H1 (cell line): Measurements from ENCODE around the gene CPT2. TPM values are rescaled to one million over a fixed set of nuclear protein-coding genes. Genes with fewer than 3 reads are reported as not detected.

ENCODE experiments used
- CTCF ChIA-PET: fragments of 300-600 bp; sonication (Branson Sonifier 250); formaldehyde crosslinking; loops from one replicate; lab custom pipeline; 2021; ENCODE audit not compliant: partially characterized antibody; lab: Charles Lee
- POLR2A ChIA-PET: fragments of 300-600 bp; sonication (Branson Sonifier 250); formaldehyde crosslinking; loops from one replicate; lab custom pipeline; 2021; ENCODE audit warnings: inconsistent platforms; ENCODE audit not compliant: partially characterized antibody; lab: Charles Lee
- DNase-seq, 2 experiments: peaks; one replicate each; pipeline versions ENCODE4 v3.0.0 to v3.0.0-alpha.2; 2010 to 2022; ENCODE audit warnings: low spot score in 2 of 2, low read depth in 1 of 2, mixed read lengths in 1 of 2
- FAIRE-seq: peaks from 2 replicates; lab custom pipeline; 2011; peaks lifted over from hg19 to GRCh38; lab: Jason Lieb, UNC
- H2AFZ ChIP-seq: 2 replicates; pipeline ENCODE4 v1.8.1; 2012; ENCODE audit warnings: low read length, inconsistent platforms
- H2AK5ac ChIP-seq: 2 replicates; pipeline ENCODE4 v1.6.1; 2013; ENCODE audit warnings: low read depth, low read length
- H2BK120ac ChIP-seq: replicated peaks from 2 replicates; pipeline ENCODE3; 2013; ENCODE audit warnings: low read depth, low read length, inconsistent platforms
- H2BK12ac ChIP-seq: 2 replicates; pipeline ENCODE4 v1.6.1; 2013; ENCODE audit warnings: low read depth, low read length
- H2BK15ac ChIP-seq: 2 replicates; pipeline ENCODE4 v1.6.1; 2013; ENCODE audit warnings: low read length
- H2BK20ac ChIP-seq: 2 replicates; pipeline ENCODE4 v1.6.1; 2013; ENCODE audit warnings: low read length
- H2BK5ac ChIP-seq: 2 replicates; pipeline ENCODE4 v1.6.1; 2013; ENCODE audit warnings: low read depth, low read length
- H3K14ac ChIP-seq: 2 replicates; pipeline ENCODE4 v1.6.1; 2013; ENCODE audit warnings: inconsistent platforms; ENCODE audit not compliant: insufficient read length
- H3K18ac ChIP-seq: 2 replicates; pipeline ENCODE4 v1.6.1; 2013; ENCODE audit warnings: low read length; ENCODE audit errors: extremely low read depth
- H3K23ac ChIP-seq: 2 replicates; pipeline ENCODE4 v1.6.1; 2013; ENCODE audit warnings: inconsistent platforms; ENCODE audit not compliant: insufficient read length
- H3K23me2 ChIP-seq: 2 replicates; pipeline ENCODE4 v1.6.1; 2013; ENCODE audit warnings: low read depth, low read length
- H3K27ac ChIP-seq: 2 replicates; pipeline ENCODE4 v1.6.1; 2011; ENCODE audit warnings: low read depth, low read length, inconsistent platforms
- H3K27me3 ChIP-seq, 4 experiments: replicated peaks in 1 of 4; 1 replicate in 1 of 4; 2 replicates in 3 of 4; pipeline versions ENCODE4 v1.6.1 to v1.8.1; 2011 to 2013; ENCODE audit warnings: low read length in 3 of 4, mild to moderate bottlenecking in 3 of 4, inconsistent platforms in 2 of 4, mixed read lengths in 2 of 4, moderate library complexity in 1 of 4; ENCODE audit not compliant: control insufficient read depth in 3 of 4, insufficient read depth in 3 of 4; ENCODE audit errors: extremely low read depth in 1 of 4
- H3K36me3 ChIP-seq, 4 experiments: 2 replicates each; pipeline versions ENCODE4 v1.6.1 to v1.8.1; 2011 to 2013; ENCODE audit warnings: mild to moderate bottlenecking in 4 of 4, low read length in 3 of 4, moderate library complexity in 2 of 4, control low read depth in 1 of 4, inconsistent platforms in 1 of 4; ENCODE audit not compliant: insufficient read depth in 4 of 4, control insufficient read depth in 2 of 4
- H3K4ac ChIP-seq: replicated peaks from 2 replicates; pipeline ENCODE3; 2013; ENCODE audit warnings: low read length, low read depth, mixed read lengths, inconsistent platforms; ENCODE audit not compliant: insufficient read length
- H3K4me1 ChIP-seq, 4 experiments: replicated peaks in 1 of 4; 1 replicate in 1 of 4; 2 replicates in 3 of 4; pipeline versions ENCODE4 v1.6.1 to v1.8.1; 2011 to 2013; ENCODE audit warnings: low read length in 3 of 4, inconsistent platforms in 2 of 4, mixed read lengths in 1 of 4; ENCODE audit not compliant: insufficient read depth in 4 of 4, control insufficient read depth in 3 of 4
- H3K4me2 ChIP-seq, 2 experiments: 2 replicates each; pipeline versions ENCODE4 v1.6.1 to v1.8.1; 2011 to 2013; ENCODE audit warnings: low read depth in 2 of 2, low read length in 2 of 2, control low read depth in 1 of 2, inconsistent platforms in 1 of 2, mild to moderate bottlenecking in 1 of 2; ENCODE audit not compliant: insufficient read depth in 1 of 2
- H3K4me3 ChIP-seq, 4 experiments: fragments of 200-600, 300-600 bp in 1 of 4; sonication (generic), shearing (Covaris generic), sonication (Bioruptor Twin) in 1 of 4; 2 replicates each; pipeline versions ENCODE4 v1.5.1 to v1.8.1; 2011 to 2016; ENCODE audit warnings: low read length in 4 of 4, low read depth in 3 of 4, control low read depth in 2 of 4, inconsistent platforms in 2 of 4, mild to moderate bottlenecking in 2 of 4, mixed read lengths in 1 of 4, moderate library complexity in 1 of 4; ENCODE audit not compliant: insufficient read depth in 2 of 4; ENCODE audit errors: extremely low read depth in 1 of 4
- H3K56ac ChIP-seq: replicated peaks from 2 replicates; pipeline ENCODE3; 2013; ENCODE audit warnings: low read depth, mild to moderate bottlenecking, mixed read lengths, low read length, inconsistent platforms; ENCODE audit not compliant: insufficient read length
- H3K79me1 ChIP-seq: 2 replicates; pipeline ENCODE4 v1.6.1; 2013; ENCODE audit warnings: low read depth, low read length, control low read depth
- H3K79me2 ChIP-seq, 2 experiments: 2 replicates each; pipeline versions ENCODE4 v1.6.1 to v1.8.1; 2012 to 2013; ENCODE audit warnings: low read length in 2 of 2, mild to moderate bottlenecking in 2 of 2, inconsistent platforms in 1 of 2; ENCODE audit not compliant: insufficient read depth in 2 of 2, control insufficient read depth in 1 of 2
- H3K9ac ChIP-seq, 4 experiments: replicated peaks in 1 of 4; 1 replicate in 1 of 4; 2 replicates in 3 of 4; pipeline versions ENCODE4 v1.6.1 to v1.8.1; 2011 to 2013; ENCODE audit warnings: low read depth in 3 of 4, low read length in 3 of 4, control low read depth in 2 of 4, mild to moderate bottlenecking in 2 of 4, moderate library complexity in 2 of 4, inconsistent platforms in 1 of 4; ENCODE audit errors: extremely low read depth in 1 of 4
- H3K9me3 ChIP-seq, 2 experiments: 2 replicates each; pipeline versions ENCODE4 v1.6.1 to v1.8.1; 2012 to 2013; ENCODE audit warnings: mild to moderate bottlenecking in 2 of 2, moderate library complexity in 2 of 2, control low read depth in 1 of 2, inconsistent platforms in 1 of 2, low read depth in 1 of 2, low read length in 1 of 2, mixed read lengths in 1 of 2; ENCODE audit not compliant: insufficient read depth in 2 of 2
- H4K20me1 ChIP-seq, 2 experiments: replicated peaks in 1 of 2; 2 replicates each; pipeline versions ENCODE3 to v1.8.1; 2011 to 2013; ENCODE audit warnings: inconsistent platforms in 2 of 2, low read length in 2 of 2, mild to moderate bottlenecking in 1 of 2; ENCODE audit not compliant: insufficient read depth in 2 of 2, control insufficient read depth in 1 of 2
- H4K5ac ChIP-seq: 2 replicates; pipeline ENCODE4 v1.6.1; 2013; ENCODE audit warnings: low read length, low read depth, mixed read lengths, inconsistent platforms; ENCODE audit not compliant: insufficient read length
- H4K8ac ChIP-seq: 2 replicates; pipeline ENCODE4 v1.8.0; 2013; ENCODE audit warnings: mild to moderate bottlenecking, moderate library complexity, low read length, inconsistent platforms; ENCODE audit not compliant: insufficient read depth; ENCODE audit errors: extremely low read depth
- H4K91ac ChIP-seq: replicated peaks from 2 replicates; pipeline ENCODE3; 2013; ENCODE audit warnings: low read length, mixed read lengths, inconsistent platforms; ENCODE audit not compliant: insufficient read length
- CBX5 ChIP-seq: fragments of 300-800, 300-1000 bp; sonication (generic); IDR thresholded peaks from 2 replicates; pipeline ENCODE4 v1.7.1; 2016; ENCODE audit warnings: antibody characterized with exemption, low read length, low read depth
- POU5F1 ChIP-seq: IDR thresholded peaks from 2 replicates; pipeline ENCODE4 v1.6.1; 2011; ENCODE audit warnings: low read depth, mild to moderate bottlenecking, low read length, moderate library complexity
- SP4 ChIP-seq: IDR thresholded peaks from 2 replicates; pipeline ENCODE4 v1.6.1; 2012; ENCODE audit warnings: low read length, inconsistent platforms
- TAF7 ChIP-seq: optimal IDR thresholded peaks from 2 replicates; pipeline ENCODE3; 2011; ENCODE audit warnings: low read depth, mild to moderate bottlenecking, inconsistent platforms, low read length, moderate library complexity, borderline replicate concordance
- WGBS, 2 experiments: shearing (Covaris generic) in 1 of 2; methylation state at CpG; one replicate each; pipeline versions ENCODE4 v1.1.6 to v1.1.7; 2013 to 2015; ENCODE audit warnings: low lambda C conversion rate in 2 of 2, mixed read lengths in 2 of 2, inconsistent platforms in 1 of 2, low coverage in 1 of 2, missing lambda C conversion rate in 1 of 2; ENCODE audit not compliant: insufficient replicate concordance in 2 of 2, insufficient coverage in 1 of 2, insufficient read length in 1 of 2; ENCODE audit errors: extremely low coverage in 1 of 2, missing lambda C conversion rate in 1 of 2; 5-methylcytosine and 5-hydroxymethylcytosine counted together
- polyA plus RNA-seq, 7 experiments: library from polyadenylated mRNA; depleted of rRNA in 3 of 7; stranded (reverse) in 5 of 7; unstranded in 2 of 7; fragments of >200 nt in 5 of 7; fragments of 200-250 nt in 2 of 7; gene quantifications; 1 replicate in 5 of 7; 2 replicates in 1 of 7; 4 replicates in 1 of 7; pipeline versions ENCODE4 v1.2.1 to v1.2.3, GENCODE V29; 2011 to 2013; ENCODE audit warnings: missing spikeins in 2 of 7, mixed read lengths in 2 of 7
- total RNA-seq: library from RNA; stranded (reverse); fragmentation: NEBNext Ultra II Directional; extraction: Animal tissue kit (Norgen Biotek cat#: 25700); gene quantifications from 2 replicates; pipeline ENCODE4 v1.2.1, GENCODE V29; 2021
- TF ChIP-seq, protein P1 (sequence below): IDR thresholded peaks from 2 replicates; pipeline ENCODE4 v1.6.1; 2012; ENCODE audit warnings: inconsistent platforms
- TF ChIP-seq, protein P2 (sequence below): IDR thresholded peaks from 2 replicates; pipeline ENCODE4 v1.6.1; 2012; ENCODE audit warnings: inconsistent platforms
- TF ChIP-seq, protein P3 (sequence below), 3 experiments: IDR thresholded peaks; 1 replicate in 2 of 3; 2 replicates in 1 of 3; pipeline versions ENCODE4 v1.5.1 to v1.6.1; 2011; ENCODE audit warnings: low read length in 3 of 3, mild to moderate bottlenecking in 3 of 3, inconsistent platforms in 2 of 3, low read depth in 1 of 3, moderate library complexity in 1 of 3; ENCODE audit not compliant: insufficient read depth in 1 of 3; ENCODE audit errors: control extremely low read depth in 1 of 3

The CPT2 gene
- total and polyA plus RNA-seq, 2 of the 8 experiments (the other 6 are each of a cell fraction or from before 2014, with no cell fraction given), result 23.9 to 25.5 TPM

DNA sequence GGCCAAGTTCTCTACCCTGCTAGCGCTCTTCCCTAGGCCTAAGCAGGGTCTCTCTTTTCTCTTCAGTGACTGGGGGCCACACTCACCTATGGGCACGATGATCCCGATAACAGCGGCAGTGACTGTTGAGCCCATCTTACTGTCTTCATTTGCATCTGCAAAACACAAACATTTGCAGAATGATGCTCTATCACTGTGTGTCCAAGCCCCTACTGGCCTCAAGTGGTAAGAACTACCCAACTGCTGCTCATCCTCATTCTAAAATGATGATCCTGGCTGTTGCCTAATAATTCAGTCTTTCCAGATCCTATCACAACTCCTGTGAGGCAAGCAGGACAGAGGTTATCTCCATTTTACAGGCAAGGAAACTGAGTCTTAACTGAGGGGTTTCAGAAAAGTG is 58.4 kb downstream of the CPT2 start:
- Histone ChIP-seq H4K8ac (no peak overlapping the region), H3K9ac (no peak overlapping the region), H3K79me2 (no peaks in the 10 kb centered on the region), H3K36me3 (peaks cover 39 to 87% (median 69%) of the 10 kb centered on the region in 4 experiments), H3K23ac (no peak overlapping the region), H3K27me3 (no peaks in the 10 kb centered on the region), H3K9me3 (no peaks in the 10 kb centered on the region), H2BK15ac (no peak overlapping the region), H3K27ac (no peak overlapping the region), H2BK120ac (no peak overlapping the region), H3K4ac (no peak overlapping the region), H3K79me1 (no peaks in the 10 kb centered on the region), H3K4me2 (no peak overlapping the region), H3K14ac (no peak overlapping the region), H2AK5ac (no peak overlapping the region), H2BK20ac (no peak overlapping the region), H3K4me1 (no peaks in the 10 kb centered on the region), H2BK5ac (no peak overlapping the region), H2AFZ (no peak overlapping the region), H4K20me1 (peaks cover 0 to 2% of the 10 kb centered on the region in 2 experiments), H3K23me2 (no peaks in the 10 kb centered on the region), H2BK12ac (no peak overlapping the region), H3K56ac (no peak overlapping the region), H3K18ac (no peak overlapping the region), H4K91ac (no peak overlapping the region), H4K5ac (no peak overlapping the region), H3K4me3 (no peak overlapping the region)
- TF ChIP-seq CBX5, result no peak
- TF ChIP-seq, protein P1, sequence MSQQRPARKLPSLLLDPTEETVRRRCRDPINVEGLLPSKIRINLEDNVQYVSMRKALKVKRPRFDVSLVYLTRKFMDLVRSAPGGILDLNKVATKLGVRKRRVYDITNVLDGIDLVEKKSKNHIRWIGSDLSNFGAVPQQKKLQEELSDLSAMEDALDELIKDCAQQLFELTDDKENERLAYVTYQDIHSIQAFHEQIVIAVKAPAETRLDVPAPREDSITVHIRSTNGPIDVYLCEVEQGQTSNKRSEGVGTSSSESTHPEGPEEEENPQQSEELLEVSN, result no peak
- TF ChIP-seq SP4, result no peak
- no peak for TF ChIP-seq TAF7
- TF ChIP-seq, protein P2, sequence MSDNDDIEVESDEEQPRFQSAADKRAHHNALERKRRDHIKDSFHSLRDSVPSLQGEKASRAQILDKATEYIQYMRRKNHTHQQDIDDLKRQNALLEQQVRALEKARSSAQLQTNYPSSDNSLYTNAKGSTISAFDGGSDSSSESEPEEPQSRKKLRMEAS, result no peak
- TF ChIP-seq, protein P3, sequence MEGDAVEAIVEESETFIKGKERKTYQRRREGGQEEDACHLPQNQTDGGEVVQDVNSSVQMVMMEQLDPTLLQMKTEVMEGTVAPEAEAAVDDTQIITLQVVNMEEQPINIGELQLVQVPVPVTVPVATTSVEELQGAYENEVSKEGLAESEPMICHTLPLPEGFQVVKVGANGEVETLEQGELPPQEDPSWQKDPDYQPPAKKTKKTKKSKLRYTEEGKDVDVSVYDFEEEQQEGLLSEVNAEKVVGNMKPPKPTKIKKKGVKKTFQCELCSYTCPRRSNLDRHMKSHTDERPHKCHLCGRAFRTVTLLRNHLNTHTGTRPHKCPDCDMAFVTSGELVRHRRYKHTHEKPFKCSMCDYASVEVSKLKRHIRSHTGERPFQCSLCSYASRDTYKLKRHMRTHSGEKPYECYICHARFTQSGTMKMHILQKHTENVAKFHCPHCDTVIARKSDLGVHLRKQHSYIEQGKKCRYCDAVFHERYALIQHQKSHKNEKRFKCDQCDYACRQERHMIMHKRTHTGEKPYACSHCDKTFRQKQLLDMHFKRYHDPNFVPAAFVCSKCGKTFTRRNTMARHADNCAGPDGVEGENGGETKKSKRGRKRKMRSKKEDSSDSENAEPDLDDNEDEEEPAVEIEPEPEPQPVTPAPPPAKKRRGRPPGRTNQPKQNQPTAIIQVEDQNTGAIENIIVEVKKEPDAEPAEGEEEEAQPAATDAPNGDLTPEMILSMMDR (IDR thresholded peaks at IDR 0.05; ENCODE audit: control extremely low read depth in 1 of 3, insufficient read depth in 1 of 3, low read depth in 1 of 3, low read length in 3 of 3), result peak in 1 of 3 experiments; percentile 21; a peak in 1 of 4 replicates
- no peak for TF ChIP-seq POU5F1
- DNase-seq (no peak), FAIRE-seq (no peak)
- ChIA-PET CTCF (interaction anchor here (0.7 to 3.0 kb wide), 4 partner anchors 12 to 1471 kb away, joined by 3 to 15 read pairs (median 4); no protein-coding TSS in a partner anchor), POLR2A (no interaction called here)
- 87% methylated on average over 4 of the region's 4 CpGs; no CpG with 5 or more reads in 1 of the 2 experiments for WGBS, 2 experiments
